ENCODE measurements around the gene SYNPO2. TPM values are rescaled to one million over a fixed set of nuclear protein-coding genes. Genes with fewer than 3 reads are reported as not detected.

SYNPO2 gene
- total and polyA plus RNA-seq, 2 of the 8 experiments (the other 6 are each of a cell fraction or from before 2014, with no cell fraction given): 0.50 to 4.2 TPM

- Histone ChIP-seq H3K18ac (ENCODE audit: extremely low read depth, low read length) (no peak overlapping the region), H2BK12ac (ENCODE audit: low read depth, low read length) (no peak overlapping the region), H3K4me2 (ENCODE audit: insufficient read depth in 1 of 2, low read depth in 2 of 2, low read length in 2 of 2) (no peak overlapping the region), H2BK15ac (ENCODE audit: low read length) (no peak overlapping the region), H3K4me1 (replicated peaks in 1 of 4; ENCODE audit: control insufficient read depth in 3 of 4, insufficient read depth in 4 of 4, low read length in 3 of 4) (no peaks in the 10 kb centered on the region), H2BK20ac (ENCODE audit: low read length) (no peak overlapping the region), H2AFZ (ENCODE audit: low read length) (no peak overlapping the region), H3K9me3 (ENCODE audit: insufficient read depth in 2 of 2, low read depth in 1 of 2, low read length in 1 of 2) (no peaks in the 10 kb centered on the region), H3K27me3 (replicated peaks in 1 of 4; ENCODE audit: control insufficient read depth in 3 of 4, extremely low read depth in 1 of 4, insufficient read depth in 3 of 4, low read length in 3 of 4) (no peaks in the 10 kb centered on the region; a peak in 1 of 7 replicates), H4K5ac (ENCODE audit: insufficient read length, low read depth, low read length) (no peak overlapping the region), H2BK5ac (ENCODE audit: low read depth, low read length) (no peak overlapping the region), H3K23ac (ENCODE audit: insufficient read length) (no peak overlapping the region), H3K23me2 (ENCODE audit: low read depth, low read length) (no peaks in the 10 kb centered on the region; the same call in 1 of the 2 replicates), H3K9ac (replicated peaks in 1 of 4; ENCODE audit: extremely low read depth in 1 of 4, low read depth in 3 of 4, low read length in 3 of 4) (no peak overlapping the region), H3K4me3 (ENCODE audit: extremely low read depth in 1 of 4, insufficient read depth in 2 of 4, low read depth in 3 of 4, low read length in 4 of 4) (no peak overlapping the region), H3K36me3 (ENCODE audit: control insufficient read depth in 2 of 4, insufficient read depth in 4 of 4, low read length in 3 of 4) (no peaks in the 10 kb centered on the region), H3K14ac (ENCODE audit: insufficient read length) (no peak overlapping the region), H4K20me1 (replicated peaks in 1 of 2; ENCODE audit: control insufficient read depth in 1 of 2, insufficient read depth in 2 of 2, low read length in 2 of 2) (no peaks in the 10 kb centered on the region), H3K4ac (replicated peaks; ENCODE audit: insufficient read length, low read depth, low read length) (no peak overlapping the region), H4K91ac (replicated peaks; ENCODE audit: insufficient read length, low read length) (no peak overlapping the region), H2AK5ac (ENCODE audit: low read depth, low read length) (no peak overlapping the region), H3K79me2 (ENCODE audit: control insufficient read depth in 1 of 2, insufficient read depth in 2 of 2, low read length in 2 of 2) (no peaks in the 10 kb centered on the region), H3K27ac (ENCODE audit: low read depth, low read length) (no peak overlapping the region), H3K56ac (replicated peaks; ENCODE audit: insufficient read length, low read depth, low read length) (no peak overlapping the region), H3K79me1 (ENCODE audit: low read depth, low read length) (no peaks in the 10 kb centered on the region), H2BK120ac (replicated peaks; ENCODE audit: low read depth, low read length) (no peak overlapping the region), H4K8ac (ENCODE audit: extremely low read depth, insufficient read depth, low read length) (no peak overlapping the region)
- ChIA-PET CTCF (ENCODE audit: partially characterized antibody) (interaction anchor here (1.0 kb wide), 1 partner anchor 10 kb away, joined by 3 read pairs; no protein-coding TSS in a partner anchor), POLR2A (ENCODE audit: partially characterized antibody) (no interaction called here)
- FAIRE-seq: no peak
- WGBS, 2 experiments (ENCODE audit: extremely low coverage in 1 of 2, insufficient coverage in 1 of 2, insufficient read length in 1 of 2, insufficient replicate concordance in 2 of 2, low coverage in 1 of 2, low lambda C conversion rate in 2 of 2, missing lambda C conversion rate in 1 of 2): 83% methylated on average over 8 of the region's 8 CpGs; no CpG with 5 or more reads in 1 of the 2 experiments
- TF ChIP-seq SUZ12 (IDR thresholded peaks at IDR 0.05; ENCODE audit: low read length) (no peak), ZNF274 (IDR thresholded peaks at IDR 0.05; ENCODE audit: borderline replicate concordance, extremely low read depth, low read length) (no peak), KDM4A (IDR thresholded peaks at IDR 0.05; ENCODE audit: low read depth, low read length, severe bottlenecking) (no peak), YY1 (IDR thresholded peaks at IDR 0.05; ENCODE audit: low read depth, low read length) (no peak), SP1 (IDR thresholded peaks at IDR 0.05; ENCODE audit: low read depth, low read length) (no peak), SP2 (IDR thresholded peaks at IDR 0.05; ENCODE audit: low read length) (no peak), TAF7 (optimal IDR thresholded peaks at IDR 0.05; ENCODE audit: borderline replicate concordance, low read depth, low read length) (no peak), EGR1 (IDR thresholded peaks at IDR 0.05; ENCODE audit: borderline replicate concordance, low read depth, low read length) (no peak), RBBP5 (IDR thresholded peaks at IDR 0.05; ENCODE audit: borderline replicate concordance, low read depth, low read length) (no peak), BACH1 (IDR thresholded peaks at IDR 0.05; ENCODE audit: low read length) (no peak), HDAC6 (IDR thresholded peaks at IDR 0.05; ENCODE audit: low read depth, low read length) (no peak), KDM5A (IDR thresholded peaks at IDR 0.05; ENCODE audit: low read length) (no peak), CEBPB (IDR thresholded peaks at IDR 0.05; ENCODE audit: low read depth, low read length) (no peak), RNF2 (IDR thresholded peaks at IDR 0.05; ENCODE audit: borderline replicate concordance, low read depth, low read length, missing control alignments, poor library complexity, severe bottlenecking) (no peak)
- no peak for DNase-seq (ENCODE audit: low read depth in 1 of 2, low spot score in 2 of 2)
Observed at GRCh38 chr4:118909173-118909956, 20.7 kb downstream of the SYNPO2 start.

Measured in H1 (cell line).